CD14-positive monocyte (primary cell): Measurements from ENCODE around the gene IQSEC3. TPM values are rescaled to one million over a fixed set of nuclear protein-coding genes. Genes with fewer than 3 reads are reported as not detected.
"Not testable (repeated sequence)": the region's sequence is repeated elsewhere in the genome, so short reads cannot be mapped to it uniquely, and the experiment has no call there.

Experiments
- DNase-seq, 3 donors: peaks; one replicate each; pipeline ENCODE4 v3.0.0-alpha.2; 2011 to 2022
- H2AFZ ChIP-seq: 2 replicates; pipeline ENCODE4 v1.6.0; 2012; ENCODE audit warnings: mild to moderate bottlenecking, low read depth, low read length, inconsistent platforms; ENCODE audit not compliant: insufficient read depth, poor library complexity, severe bottlenecking
- H3K27ac ChIP-seq, 2 donors: 1 replicate in 1 of 2; 2 replicates in 1 of 2; pipeline ENCODE4 v1.5.1; 2012 to 2013; ENCODE audit warnings: low read length in 2 of 2, control low read depth in 1 of 2, inconsistent platforms in 1 of 2, low read depth in 1 of 2, mild to moderate bottlenecking in 1 of 2
- H3K27me3 ChIP-seq, 2 donors: one replicate each; pipeline versions ENCODE4 v1.6.0 to v1.6.1; 2011 to 2013; ENCODE audit warnings: low read length in 2 of 2; ENCODE audit not compliant: control insufficient read depth in 2 of 2, insufficient read depth in 2 of 2
- H3K36me3 ChIP-seq, 2 donors: replicated peaks in 1 of 2; 1 replicate in 1 of 2; 2 replicates in 1 of 2; pipeline versions ENCODE4 v1.5.1 to v1.6.1; 2012 to 2013; ENCODE audit warnings: low read length in 2 of 2, control low read depth in 1 of 2, inconsistent platforms in 1 of 2, mild to moderate bottlenecking in 1 of 2; ENCODE audit not compliant: insufficient read depth in 2 of 2, control insufficient read depth in 1 of 2
- H3K4me1 ChIP-seq, 2 donors: 1 replicate in 1 of 2; 2 replicates in 1 of 2; pipeline versions ENCODE4 v1.5.1 to v1.6.1; 2012 to 2013; ENCODE audit warnings: low read length in 2 of 2, control low read depth in 1 of 2, inconsistent platforms in 1 of 2, mild to moderate bottlenecking in 1 of 2, moderate library complexity in 1 of 2; ENCODE audit not compliant: insufficient read depth in 2 of 2, control insufficient read depth in 1 of 2
- H3K4me2 ChIP-seq: replicated peaks from 2 replicates; pipeline ENCODE3; 2012; ENCODE audit warnings: low read length, moderate library complexity, mild to moderate bottlenecking; ENCODE audit not compliant: poor library complexity, severe bottlenecking; ENCODE audit errors: extremely low read depth
- H3K4me3 ChIP-seq, 3 experiments: fragments of 200-600 bp in 1 of 3; sonication (generic) in 1 of 3; replicated peaks in 1 of 3; 1 replicate in 2 of 3; 2 replicates in 1 of 3; pipeline ENCODE4 v1.5.1; 2011 to 2013; ENCODE audit warnings: low read length in 3 of 3, mild to moderate bottlenecking in 3 of 3, control low read depth in 2 of 3, low read depth in 2 of 3, inconsistent platforms in 1 of 3, moderate library complexity in 1 of 3
- H3K79me2 ChIP-seq: 2 replicates; pipeline ENCODE4 v1.6.0; 2012; ENCODE audit warnings: mild to moderate bottlenecking, control low read depth, inconsistent platforms, low read length, moderate library complexity; ENCODE audit not compliant: insufficient read depth
- H3K9ac ChIP-seq: 2 replicates; pipeline ENCODE4 v1.6.0; 2017; ENCODE audit warnings: low read length, mild to moderate bottlenecking; ENCODE audit not compliant: insufficient read depth, poor library complexity, severe bottlenecking
- H3K9me3 ChIP-seq, 2 donors: replicated peaks in 1 of 2; 1 replicate in 1 of 2; 2 replicates in 1 of 2; pipeline versions ENCODE4 v1.5.1 to v1.6.1; 2012 to 2013; ENCODE audit warnings: low read length in 2 of 2, control low read depth in 1 of 2; ENCODE audit not compliant: control insufficient read depth in 1 of 2, insufficient read depth in 1 of 2
- H4K20me1 ChIP-seq: 2 replicates; pipeline ENCODE4 v1.6.0; 2012; ENCODE audit warnings: mild to moderate bottlenecking, low read length, control low read depth, moderate library complexity; ENCODE audit not compliant: insufficient read depth
- H3K27ac Mint-ChIP-seq, 7 donors: one replicate each; pipeline ENCODE4 v1.8.0; 2020; ENCODE audit warnings: mild to moderate bottlenecking in 7 of 7, mixed read lengths in 7 of 7, moderate library complexity in 6 of 7, inconsistent platforms in 2 of 7
- H3K27me3 Mint-ChIP-seq, 3 donors: one replicate each; pipeline ENCODE4 v1.8.0; 2021 to 2022; ENCODE audit warnings: low read depth in 3 of 3, mild to moderate bottlenecking in 3 of 3, mixed read lengths in 3 of 3, moderate library complexity in 3 of 3, inconsistent platforms in 1 of 3
- H3K36me3 Mint-ChIP-seq, 2 donors: one replicate each; pipeline ENCODE4 v1.8.0; 2020; ENCODE audit warnings: mixed read lengths in 2 of 2, inconsistent platforms in 1 of 2, mild to moderate bottlenecking in 1 of 2
- H3K4me1 Mint-ChIP-seq: one replicate; pipeline ENCODE4 v1.8.0; 2020; ENCODE audit warnings: mild to moderate bottlenecking, mixed read lengths
- H3K4me3 Mint-ChIP-seq, 2 donors: one replicate each; pipeline ENCODE4 v1.8.0; 2020; ENCODE audit warnings: mild to moderate bottlenecking in 2 of 2, mixed read lengths in 2 of 2, moderate library complexity in 1 of 2
- H3K9me3 Mint-ChIP-seq, 7 donors: one replicate each; pipeline ENCODE4 v1.8.0; 2020 to 2022; ENCODE audit warnings: mixed read lengths in 7 of 7, mild to moderate bottlenecking in 6 of 7, moderate library complexity in 6 of 7, inconsistent platforms in 2 of 7
- WGBS: methylation state at CpG from one replicate; pipeline ENCODE4 v1.1.5; 2013; ENCODE audit warnings: missing lambda C conversion rate; ENCODE audit not compliant: insufficient coverage; 5-methylcytosine and 5-hydroxymethylcytosine counted together
- intact Hi-C, 2 donors: fragments of 100-400 bp; cut with micrococcal nuclease; formaldehyde crosslinking; loops; one replicate each; pipeline versions ENCODE4 v1.15.0 to v1.15.1; 2023
- polyA plus RNA-seq, 3 donors: library from polyadenylated mRNA; depleted of rRNA in 1 of 3; unstranded in 2 of 3; stranded (reverse) in 1 of 3; fragments of 300-500 nt in 2 of 3; fragments of >200 nt in 1 of 3; fragmentation: Illumina TruSeq in 2 of 3; gene quantifications; 1 replicate in 2 of 3; 2 replicates in 1 of 3; pipeline ENCODE4 v1.2.3, GENCODE V29; 2012 to 2021

Gene IQSEC3
- polyA plus RNA-seq, 3 donors = not detected

DNA sequence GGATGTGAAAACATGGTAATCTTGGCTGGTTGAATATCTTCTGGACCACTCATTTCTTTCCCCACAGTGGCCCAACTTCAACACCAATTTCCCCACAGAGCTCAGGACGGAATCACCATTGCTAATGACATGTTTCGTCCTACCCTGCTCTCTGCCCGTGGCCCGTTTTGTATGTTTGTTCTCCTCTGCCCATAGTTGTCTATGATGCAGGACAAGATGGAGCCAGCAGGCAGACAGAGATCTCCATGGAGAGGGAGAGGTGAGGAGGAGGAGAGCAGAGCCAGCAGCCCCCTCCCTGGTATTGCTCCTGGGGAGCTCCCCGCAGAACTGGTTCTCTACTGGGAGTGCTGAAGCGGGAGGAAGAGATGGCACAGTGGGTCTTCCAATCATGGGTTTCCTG is 3.1 kb downstream of the IQSEC3 start:
- H3K9me3 Mint-ChIP-seq, H2AFZ ChIP-seq, H3K9me3 ChIP-seq, intact Hi-C loops, H3K4me1 ChIP-seq, H3K27ac ChIP-seq, H3K9ac ChIP-seq, H3K4me1 Mint-ChIP-seq, H3K27me3 ChIP-seq, H3K36me3 Mint-ChIP-seq, H3K4me3 ChIP-seq, H3K4me2 ChIP-seq, H3K36me3 ChIP-seq, H3K79me2 ChIP-seq, H4K20me1 ChIP-seq, DNase-seq, H3K27ac Mint-ChIP-seq: not testable (repeated sequence)
- peaks cover 11 to 29% (median 14%) of the 10 kb centered on the region in 3 donors for H3K27me3 Mint-ChIP-seq
- 100% methylated on average over 3 of the region's 6 CpGs for WGBS
- peak overlapping the region in 1 of 2 donors; percentile 49 for H3K4me3 Mint-ChIP-seq

DNA sequence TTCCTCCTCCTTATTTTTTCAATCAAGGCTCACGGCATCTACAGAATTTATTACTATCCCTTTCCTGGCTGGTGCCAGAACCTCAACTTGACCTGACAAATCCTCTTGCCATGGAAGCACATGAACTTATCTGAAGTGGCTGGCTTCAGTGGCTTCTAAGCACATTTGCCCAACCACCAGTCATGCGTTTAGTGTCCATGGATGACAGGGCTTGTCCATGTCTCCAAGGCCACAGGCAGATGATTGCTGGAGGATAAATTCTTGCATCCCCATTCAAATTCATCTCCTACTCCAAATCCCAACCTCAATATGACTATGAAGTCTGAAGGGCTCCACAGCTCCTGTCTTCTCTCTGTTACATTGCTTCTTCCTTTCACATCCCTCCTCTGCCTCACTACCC is 4.0 kb downstream of the IQSEC3 start:
- H3K36me3 ChIP-seq, H3K27me3 ChIP-seq, H3K4me1 ChIP-seq, H3K4me3 ChIP-seq, H3K4me3 Mint-ChIP-seq, H3K9ac ChIP-seq, H3K27ac ChIP-seq, H3K36me3 Mint-ChIP-seq, intact Hi-C loops, H3K9me3 ChIP-seq, H3K4me2 ChIP-seq, H2AFZ ChIP-seq, H3K4me1 Mint-ChIP-seq, H4K20me1 ChIP-seq, DNase-seq, H3K9me3 Mint-ChIP-seq, H3K79me2 ChIP-seq, H3K27ac Mint-ChIP-seq: not testable (repeated sequence)
- 89% methylated on average over 2 of the region's 2 CpGs for WGBS
- peaks cover 11 to 29% (median 13%) of the 10 kb centered on the region in 3 donors for H3K27me3 Mint-ChIP-seq

DNA sequence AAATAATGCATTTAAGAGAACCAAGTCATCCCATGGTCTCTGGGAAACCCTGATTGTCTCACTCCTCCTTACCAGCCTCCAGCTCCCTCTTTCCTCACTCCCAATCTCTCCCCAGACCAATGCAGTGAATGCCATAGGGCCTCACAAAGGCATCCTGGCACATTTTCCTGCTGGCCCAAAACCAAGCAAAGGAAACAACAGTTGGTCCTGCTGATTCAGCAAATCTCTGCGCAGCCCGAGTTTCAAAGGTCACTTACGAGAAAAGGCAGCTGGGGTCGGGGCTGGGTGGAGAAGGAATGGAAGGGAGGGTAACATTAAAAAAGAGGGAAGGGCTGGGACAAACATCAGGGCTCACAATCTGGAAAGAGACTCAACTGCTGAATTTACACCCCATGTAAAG is 5.5 kb downstream of the IQSEC3 start:
- H3K9me3 ChIP-seq, H3K4me3 ChIP-seq, H3K9me3 Mint-ChIP-seq, H3K9ac ChIP-seq, H3K79me2 ChIP-seq, H3K4me1 Mint-ChIP-seq, H3K4me2 ChIP-seq, DNase-seq, H3K27me3 ChIP-seq, H3K36me3 Mint-ChIP-seq, H3K4me3 Mint-ChIP-seq, H3K36me3 ChIP-seq, H3K27ac Mint-ChIP-seq, H2AFZ ChIP-seq, intact Hi-C loops, H4K20me1 ChIP-seq, H3K27ac ChIP-seq, H3K4me1 ChIP-seq: not testable (repeated sequence)
- 94% methylated on average over 3 of the region's 4 CpGs for WGBS
- H3K27me3 Mint-ChIP-seq = peaks cover 15 to 37% (median 20%) of the 10 kb centered on the region in 3 donors

DNA sequence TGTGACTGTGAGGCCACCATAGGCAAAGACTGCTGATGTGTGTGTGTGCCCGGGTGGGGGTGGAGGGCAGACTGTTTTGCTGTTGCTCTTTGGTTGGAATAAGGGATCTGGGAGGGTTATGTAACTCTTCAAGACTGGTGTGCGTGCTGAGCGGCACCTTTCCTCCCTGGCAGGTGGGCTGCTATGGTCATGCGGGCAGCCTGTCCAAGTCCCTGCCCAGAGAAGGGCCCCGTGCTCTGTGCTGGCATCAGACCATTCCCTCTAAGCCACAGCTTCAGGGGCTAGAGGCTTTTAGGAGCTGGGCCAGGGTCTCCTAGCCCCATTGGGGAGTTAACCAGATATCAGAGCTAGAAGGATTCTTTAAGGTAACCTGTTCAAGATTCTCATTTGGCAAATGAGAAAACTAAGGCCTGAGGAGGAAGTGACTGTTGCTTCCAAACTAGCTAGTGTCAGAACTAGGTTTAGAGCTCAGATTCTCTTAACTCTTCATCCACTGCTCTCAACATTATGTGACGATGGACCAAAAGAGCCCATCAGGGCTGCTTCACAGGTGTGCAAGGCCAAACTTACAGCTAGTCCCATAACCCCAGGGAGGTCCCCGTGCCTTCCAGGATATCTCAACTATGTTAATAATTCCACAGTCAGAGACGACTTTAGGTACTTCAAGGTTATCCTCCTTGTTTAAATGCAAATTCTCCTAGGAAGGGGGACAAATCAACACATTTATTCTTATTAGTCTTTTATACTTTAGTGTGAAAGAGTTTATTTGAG is 8.0 kb downstream of the IQSEC3 start:
- not testable (repeated sequence) for H3K27ac Mint-ChIP-seq

More for the DNA sequence above, 8.0 kb downstream of the IQSEC3 start:
- H3K79me2 ChIP-seq, H3K4me3 Mint-ChIP-seq, H3K4me1 ChIP-seq, H3K36me3 Mint-ChIP-seq, DNase-seq, H3K9me3 Mint-ChIP-seq, H3K27ac ChIP-seq, H2AFZ ChIP-seq, H3K4me1 Mint-ChIP-seq, H3K36me3 ChIP-seq, H3K9ac ChIP-seq, H3K4me2 ChIP-seq, H3K4me3 ChIP-seq, H3K9me3 ChIP-seq, H4K20me1 ChIP-seq, intact Hi-C loops: not testable (repeated sequence)
- H3K27me3 ChIP-seq = peaks cover 7 to 22% of the 10 kb centered on the region in 2 donors
- 83% methylated on average over 1 of the region's 8 CpGs for WGBS
- H3K27me3 Mint-ChIP-seq = peaks cover 25 to 45% (median 34%) of the 10 kb centered on the region in 3 donors
